CD4-positive, alpha-beta T cell treated with Interleukin-15 for 4 hours (primary cell): ENCODE results near the gene CAD.
"Not testable (repeated sequence)": the region's sequence is repeated elsewhere in the genome, so short reads cannot be mapped to it uniquely, and the experiment has no call there.

ENCODE experiments used
- DNase-seq: peaks from one replicate; pipeline ENCODE4 v3.0.0-alpha.2; 2020; ENCODE audit warnings: low spot score

The CAD gene

DNA sequence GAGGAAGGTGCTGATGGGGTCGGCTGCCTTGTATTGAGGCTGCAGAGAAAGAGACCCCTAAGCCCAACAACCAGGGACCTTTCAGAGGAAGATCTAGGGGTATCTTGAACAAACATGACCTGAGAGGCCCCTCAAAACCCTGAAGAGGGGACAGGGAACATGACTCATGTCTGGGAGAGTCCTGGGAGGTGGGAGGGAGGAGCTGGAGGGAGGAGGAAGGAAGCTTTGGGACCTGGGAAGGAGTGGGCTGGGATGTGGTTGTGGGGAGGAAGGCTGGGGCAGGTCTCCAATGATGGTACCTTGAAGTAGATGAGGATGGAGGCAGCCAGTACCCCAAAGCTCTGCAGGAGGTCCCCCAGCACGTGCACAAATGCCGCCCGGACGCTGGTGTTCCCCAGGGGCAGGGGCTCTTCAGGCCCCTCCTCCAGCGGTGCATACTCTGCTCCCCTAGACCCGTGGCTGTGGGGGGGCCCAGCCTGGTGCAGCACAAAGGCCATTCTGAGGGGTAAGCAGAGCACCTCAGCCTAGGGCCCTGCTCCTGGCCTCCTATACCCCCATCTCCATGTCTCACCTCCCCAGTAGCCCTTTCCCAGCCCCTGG lies 39.8 kb downstream of the CAD start:
- DNase-seq: no peak

GRCh38 chr2:27258051-27258450 lies 40.9 kb downstream of the CAD start:
- no peak for DNase-seq

DNA sequence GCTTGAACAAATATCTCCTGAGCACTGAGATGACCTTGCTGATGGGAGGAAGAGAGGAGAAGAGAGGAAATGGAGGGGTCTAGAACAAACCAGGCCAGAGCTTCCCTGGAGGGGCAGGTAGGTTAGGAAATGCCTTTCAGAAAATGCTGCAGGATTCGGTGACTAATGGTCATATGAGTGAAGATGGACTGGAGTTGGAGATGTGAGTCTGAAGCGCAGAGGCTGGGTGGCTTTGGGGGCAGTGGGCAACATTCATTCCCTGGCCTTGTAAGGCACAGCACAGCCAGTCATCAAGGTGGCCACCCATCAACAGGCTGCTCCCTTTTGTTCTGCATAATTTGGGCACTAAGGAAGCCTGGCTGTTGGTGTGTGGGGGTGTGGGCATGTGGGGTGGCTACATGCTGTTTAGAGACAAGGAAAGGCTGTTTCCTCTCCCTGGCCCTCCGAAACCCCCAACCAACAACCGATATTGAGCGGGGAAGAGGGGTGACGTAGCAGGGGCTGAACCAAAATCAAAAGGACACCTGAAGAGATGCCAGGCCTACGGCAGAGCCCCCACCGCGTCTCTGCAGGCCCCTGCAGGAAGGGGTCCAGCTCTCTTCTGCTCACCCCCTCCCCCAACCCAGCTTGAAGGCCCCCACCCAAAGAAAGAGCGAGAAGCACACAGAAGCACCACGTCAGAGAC lies 44.2 kb downstream of the CAD start:
- no peak for DNase-seq

GRCh38 chr2:27261926-27262298 lies 44.7 kb downstream of the CAD start:
- no peak for DNase-seq

GRCh38 chr2:27262379-27263286 lies 45.5 kb downstream of the CAD start, which contains the start of gene SLC30A3:
Gene SLC30A3 (minus strand): TSS chr2:27263047. CDS start chr2:27262906, 141 bp downstream.
- peak; percentile 59 for DNase-seq

GRCh38 chr2:27263287-27264252 lies 46.4 kb downstream of the CAD start:
- DNase-seq: no peak

GRCh38 chr2:27264253-27264752 lies 47.1 kb downstream of the CAD start:
- DNase-seq: no peak

DNA sequence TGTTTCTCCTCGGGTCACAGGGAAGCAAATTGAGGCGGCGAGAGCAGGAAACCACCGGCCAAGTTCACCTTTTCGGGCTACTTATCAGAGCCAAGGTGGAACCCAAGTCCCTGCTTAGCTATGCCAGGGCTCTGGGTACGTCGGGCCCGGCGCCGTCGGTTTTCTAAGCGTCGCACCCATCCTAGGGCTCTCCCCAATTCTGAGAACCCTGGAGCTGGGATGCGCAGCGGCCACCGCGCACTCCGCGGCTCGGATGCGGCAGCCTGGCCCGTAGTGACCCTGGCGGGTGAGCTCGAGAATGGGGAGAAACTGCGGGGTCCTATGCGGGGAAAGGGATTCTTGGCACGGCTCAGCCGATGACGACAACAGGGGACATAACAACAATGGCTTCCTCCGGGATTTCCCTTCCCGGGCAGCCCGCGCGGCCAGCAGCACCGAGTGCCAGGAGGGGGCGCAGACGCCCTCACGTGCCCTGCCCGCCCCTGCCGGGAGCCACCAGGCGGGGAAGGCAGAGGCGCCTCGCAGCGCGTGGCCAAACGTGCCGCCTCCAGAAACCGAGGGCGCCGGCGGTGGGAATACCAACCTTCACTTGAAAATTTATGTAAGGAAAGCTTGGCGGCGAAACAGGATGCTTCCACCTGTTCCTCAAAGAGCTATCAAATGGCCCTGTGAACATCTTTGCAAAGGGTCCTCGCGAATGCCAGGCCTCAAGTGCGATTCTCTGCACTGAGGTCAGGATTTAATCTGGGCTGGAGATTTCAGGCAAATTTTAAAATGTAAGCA lies 47.8 kb downstream of the CAD start:
- peak; percentile 50 for DNase-seq

DNA sequence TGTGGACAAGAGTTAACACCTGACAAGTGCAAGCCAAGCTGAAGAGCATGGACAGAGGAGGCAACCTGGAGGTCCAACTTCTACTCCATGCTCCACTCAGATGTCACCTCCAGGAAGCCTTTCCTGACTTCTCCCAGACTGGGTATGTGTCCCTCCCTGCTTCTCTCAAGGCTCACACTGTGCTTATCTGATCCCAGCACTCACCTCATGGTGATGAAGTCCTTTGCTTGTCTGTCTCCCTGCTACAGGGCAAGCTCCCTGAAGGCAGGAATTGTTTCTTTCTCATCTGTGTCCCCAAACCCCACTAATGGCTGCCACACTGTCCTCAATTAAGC lies 48.3 kb downstream of the CAD start:
- DNase-seq: no peak

- DNase-seq: not testable (repeated sequence)
Measured at GRCh38 chr2:27268296-27268695, 51.1 kb downstream of the CAD start.

GRCh38 chr2:27270131-27270530 lies 53.0 kb downstream of the CAD start:
- no peak for DNase-seq

DNA sequence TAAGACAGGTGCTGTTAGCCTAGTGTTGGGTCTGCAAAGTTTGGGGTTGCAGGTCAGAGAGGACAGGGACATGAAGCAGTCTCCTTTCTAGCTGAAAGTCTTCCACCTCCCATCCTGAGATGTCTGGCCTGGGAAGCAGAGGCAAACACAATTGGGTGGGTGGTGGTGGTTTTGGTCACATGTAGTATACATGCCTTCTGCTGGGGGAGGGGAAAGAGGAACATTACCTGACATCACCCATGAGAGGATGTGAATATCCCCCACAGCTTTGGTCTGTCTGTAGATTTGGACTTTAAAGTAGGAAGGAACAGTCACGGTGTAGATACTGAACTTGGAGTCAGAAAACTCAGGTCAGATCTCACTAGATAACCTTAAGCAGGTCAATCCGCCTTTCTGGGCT lies 53.5 kb downstream of the CAD start:
- DNase-seq: no peak

- no peak for DNase-seq
Measured at GRCh38 chr2:27271631-27272340, 54.6 kb downstream of the CAD start.

GRCh38 chr2:27272537-27273522 lies 55.7 kb downstream of the CAD start:
- DNase-seq: not testable (repeated sequence)

GRCh38 chr2:27275211-27276150 lies 58.3 kb downstream of the CAD start, which contains the start of gene DNAJC5G:
Gene DNAJC5G (plus strand): TSS chr2:27275433. CDS start chr2:27276729, 1,296 bp downstream.
- DNase-seq: no peak

DNA sequence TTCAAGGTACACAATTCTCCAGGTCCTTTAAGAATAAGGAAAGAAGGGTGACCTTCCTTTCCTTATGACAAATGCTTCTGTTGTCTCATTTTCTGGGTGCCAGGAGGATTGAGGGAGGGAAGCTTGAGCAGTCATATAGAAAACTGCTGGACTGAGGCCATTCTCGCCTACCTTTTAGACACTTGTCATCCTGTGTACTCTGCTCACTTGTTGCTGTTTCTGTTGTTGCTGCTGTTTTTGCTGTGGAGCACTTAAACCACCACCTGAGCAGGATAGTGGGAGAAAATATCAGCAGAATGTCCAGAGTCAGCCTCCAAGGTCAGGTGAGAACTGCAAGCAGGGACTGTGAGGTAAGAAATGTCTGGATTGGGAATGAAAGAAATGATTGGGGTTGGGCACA lies 60.8 kb downstream of the CAD start:
- no peak for DNase-seq

GRCh38 chr2:27280826-27281225 lies 63.7 kb downstream of the CAD start:
- no peak for DNase-seq

- no peak for DNase-seq
Measured at GRCh38 chr2:27281442-27281841, 64.3 kb downstream of the CAD start.
